Measurements from ENCODE around the gene PSME4. TPM values are rescaled to one million over a fixed set of nuclear protein-coding genes. Genes with fewer than 3 reads are reported as not detected.
A peak's percentile ranks its signal among the peaks of the same experiment; 100 is the strongest.
"Not testable (repeated sequence)": the region's sequence is repeated elsewhere in the genome, so short reads cannot be mapped to it uniquely, and the experiment has no call there.

PSME4 gene
- total and polyA plus RNA-seq, 7 donors = 55.2 to 189 (median 113) TPM

DNA sequence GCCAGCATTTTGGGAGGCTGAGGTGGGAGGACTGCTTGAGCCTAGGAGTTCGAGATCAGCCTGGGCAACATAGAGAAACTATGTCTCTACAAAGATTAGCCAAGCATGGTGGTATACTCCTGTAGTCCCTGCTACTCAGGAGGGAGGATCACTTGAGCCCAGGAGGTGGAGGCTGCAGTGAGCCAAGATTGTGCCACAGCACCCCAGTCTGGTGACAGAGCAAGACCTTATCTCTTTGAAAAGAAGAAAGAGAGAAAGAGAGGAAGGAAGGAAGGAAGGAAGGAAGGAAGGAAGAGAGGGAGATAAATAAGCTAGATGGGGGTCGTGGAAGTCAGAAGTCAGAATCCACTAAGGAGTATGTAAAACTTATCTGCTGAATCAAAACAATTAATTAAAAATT lies 127.2 kb downstream of the PSME4 start:
- Histone ChIP-seq H3K27ac (no peak overlapping the region), H3K27me3 (ENCODE audit: insufficient read depth in 3 of 3, low read length in 2 of 3) (no peaks in the 10 kb centered on the region), H3K4me3 (no peak overlapping the region), H3K9me3 (no peaks in the 10 kb centered on the region), H3K4me1 (peaks cover 8% of the 10 kb centered on the region), H3K36me3 (ENCODE audit: insufficient read depth in 1 of 2, low read depth in 1 of 2) (no peaks in the 10 kb centered on the region)
- 74 to 87% (median 78%) methylated on average over 2 of the region's 2 CpGs for WGBS, 3 donors
- TF ChIP-seq, protein P1, sequence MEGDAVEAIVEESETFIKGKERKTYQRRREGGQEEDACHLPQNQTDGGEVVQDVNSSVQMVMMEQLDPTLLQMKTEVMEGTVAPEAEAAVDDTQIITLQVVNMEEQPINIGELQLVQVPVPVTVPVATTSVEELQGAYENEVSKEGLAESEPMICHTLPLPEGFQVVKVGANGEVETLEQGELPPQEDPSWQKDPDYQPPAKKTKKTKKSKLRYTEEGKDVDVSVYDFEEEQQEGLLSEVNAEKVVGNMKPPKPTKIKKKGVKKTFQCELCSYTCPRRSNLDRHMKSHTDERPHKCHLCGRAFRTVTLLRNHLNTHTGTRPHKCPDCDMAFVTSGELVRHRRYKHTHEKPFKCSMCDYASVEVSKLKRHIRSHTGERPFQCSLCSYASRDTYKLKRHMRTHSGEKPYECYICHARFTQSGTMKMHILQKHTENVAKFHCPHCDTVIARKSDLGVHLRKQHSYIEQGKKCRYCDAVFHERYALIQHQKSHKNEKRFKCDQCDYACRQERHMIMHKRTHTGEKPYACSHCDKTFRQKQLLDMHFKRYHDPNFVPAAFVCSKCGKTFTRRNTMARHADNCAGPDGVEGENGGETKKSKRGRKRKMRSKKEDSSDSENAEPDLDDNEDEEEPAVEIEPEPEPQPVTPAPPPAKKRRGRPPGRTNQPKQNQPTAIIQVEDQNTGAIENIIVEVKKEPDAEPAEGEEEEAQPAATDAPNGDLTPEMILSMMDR (IDR thresholded peaks at IDR 0.05) = no peak
- no peak for DNase-seq
- ATAC-seq = peak in 1 of 4 donors; percentile 29
- intact Hi-C loops (cut with DNase I) = no loop called here

DNA sequence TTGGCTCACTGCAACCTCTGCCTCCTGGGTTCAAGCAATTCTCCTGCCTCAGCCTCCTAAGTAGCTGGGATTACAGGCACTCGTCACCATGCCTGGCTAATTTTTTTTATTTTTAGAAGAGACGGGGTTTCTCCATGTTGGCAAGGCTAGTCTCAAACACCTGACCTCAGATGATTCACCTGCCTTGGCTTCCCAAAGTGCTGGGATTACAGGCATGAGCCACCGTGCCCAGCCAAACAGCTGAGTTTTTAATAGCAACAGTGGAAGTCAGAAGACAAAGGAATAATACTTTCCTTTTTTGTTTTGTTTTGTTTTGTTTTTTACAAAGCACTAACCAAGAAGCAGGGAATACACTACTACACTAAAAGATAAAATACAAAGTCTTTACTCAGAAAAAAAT lies 127.9 kb downstream of the PSME4 start:
- peaks cover 0 to 2% of the 10 kb centered on the region in 2 donors for H3K36me3 ChIP-seq (ENCODE audit: insufficient read depth in 1 of 2, low read depth in 1 of 2)
- H3K4me1 ChIP-seq = peaks cover 8% of the 10 kb centered on the region
- WGBS, 3 donors = 22 to 25% (median 25%) methylated on average over 3 of the region's 3 CpGs
- H3K4me3 ChIP-seq = no peak overlapping the region
- ATAC-seq (peak; percentile 54 to 79 (median 75)), DNase-seq (no peak)
- no peak overlapping the region for H3K27ac ChIP-seq
- no peaks in the 10 kb centered on the region for H3K27me3 ChIP-seq (ENCODE audit: insufficient read depth in 3 of 3, low read length in 2 of 3)
- intact Hi-C loops (cut with DNase I) = no loop called here
- TF ChIP-seq, protein P1 (IDR thresholded peaks at IDR 0.05) = no peak
- H3K9me3 ChIP-seq = no peaks in the 10 kb centered on the region

DNA sequence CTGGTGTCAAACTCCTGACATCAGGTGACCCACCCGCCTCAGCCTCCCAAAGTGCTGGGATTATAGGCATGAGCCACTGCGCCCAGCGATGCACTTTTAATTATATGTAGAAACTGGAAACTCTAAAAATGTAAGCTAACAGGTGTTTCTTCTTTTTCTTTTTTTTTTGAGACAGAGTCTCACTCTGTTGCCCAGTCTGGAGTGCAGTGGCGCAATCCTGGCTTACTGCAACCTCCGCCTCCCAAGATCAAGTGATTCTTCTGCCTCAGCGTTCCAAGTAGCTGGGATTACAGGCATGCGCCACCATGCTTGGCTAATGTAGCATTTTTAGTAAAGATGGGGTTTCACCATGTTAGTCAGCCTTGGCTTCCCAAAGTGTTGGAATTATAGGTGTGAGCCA lies 129.1 kb downstream of the PSME4 start:
- intact Hi-C loops (cut with DNase I); DNase-seq: not testable (repeated sequence)

DNA sequence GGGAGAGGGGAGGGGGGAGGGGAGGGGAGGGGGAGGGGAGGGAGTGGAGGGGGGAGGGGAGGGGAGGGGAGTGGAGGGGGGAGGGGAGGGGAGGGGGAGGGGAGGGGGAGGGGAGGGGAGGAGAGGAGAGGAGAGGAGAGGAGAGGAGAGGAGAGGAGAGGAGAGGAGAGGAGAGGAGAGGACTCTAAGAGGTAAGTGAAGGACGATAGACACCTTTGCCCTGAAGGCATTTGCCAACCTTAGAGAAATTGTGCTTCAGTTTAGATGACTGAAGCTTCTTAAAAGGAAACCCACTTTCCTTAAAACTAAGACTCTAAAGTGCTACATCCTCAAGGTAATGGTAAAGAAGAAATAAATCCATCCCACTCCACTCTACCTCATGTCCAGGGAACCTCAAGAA lies 130.2 kb downstream of the PSME4 start:
- Histone ChIP-seq H3K4me3 (no peak overlapping the region), H3K4me1 (peaks cover 8% of the 10 kb centered on the region), H3K27ac (no peak overlapping the region), H3K36me3 (ENCODE audit: insufficient read depth in 1 of 2, low read depth in 1 of 2) (peaks cover 0 to 8% of the 10 kb centered on the region in 2 donors), H3K9me3 (no peaks in the 10 kb centered on the region), H3K27me3 (ENCODE audit: insufficient read depth in 3 of 3, low read length in 2 of 3) (no peaks in the 10 kb centered on the region)
- intact Hi-C loops (cut with DNase I) = no loop called here
- no peak for DNase-seq
- no peak for ATAC-seq
- TF ChIP-seq, protein P1 (IDR thresholded peaks at IDR 0.05) = no peak
- 80 to 88% (median 86%) methylated on average over 1 of the region's 1 CpG for WGBS, 3 donors

More for the DNA sequence above, 129.1 kb downstream of the PSME4 start:
- H3K27ac ChIP-seq; H3K27me3 ChIP-seq (ENCODE audit: insufficient read depth in 3 of 3, low read length in 2 of 3); H3K36me3 ChIP-seq (ENCODE audit: insufficient read depth in 1 of 2, low read depth in 1 of 2); H3K9me3 ChIP-seq; ATAC-seq; H3K4me1 ChIP-seq; H3K4me3 ChIP-seq: not testable (repeated sequence)
- 94 to 95% (median 95%) methylated on average over 7 of the region's 7 CpGs for WGBS, 3 donors

DNA sequence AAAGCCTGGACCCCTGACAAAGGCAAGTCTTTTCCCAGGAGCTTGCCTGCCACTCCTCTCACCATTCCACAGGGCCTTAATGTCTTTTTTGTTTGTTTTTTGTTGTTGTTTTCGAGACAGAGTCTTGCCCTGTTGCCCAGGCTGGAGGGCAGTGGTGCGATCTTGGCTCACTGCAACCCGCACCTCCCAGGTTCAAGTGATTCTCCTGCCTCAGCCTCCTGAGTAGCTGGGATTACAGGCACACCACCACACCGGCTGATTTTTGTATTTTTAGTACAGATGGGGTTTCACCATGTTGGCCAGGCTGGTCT lies 140.9 kb downstream of the PSME4 start:
- DNase-seq = not testable (repeated sequence)
- WGBS, 3 donors = 77 to 86% (median 78%) methylated on average over 4 of the region's 4 CpGs

More for the DNA sequence above, 140.9 kb downstream of the PSME4 start:
- H3K27me3 ChIP-seq (ENCODE audit: insufficient read depth in 3 of 3, low read length in 2 of 3); H3K9me3 ChIP-seq; intact Hi-C loops (cut with DNase I); H3K4me3 ChIP-seq; ATAC-seq: not testable (repeated sequence)
- peaks cover 10% of the 10 kb centered on the region for H3K4me1 ChIP-seq
- H3K36me3 ChIP-seq (ENCODE audit: insufficient read depth in 1 of 2, low read depth in 1 of 2) = peaks cover 0 to 21% of the 10 kb centered on the region in 2 donors
- peak overlapping the region; percentile 10 for H3K27ac ChIP-seq

All from psoas muscle (tissue), 8 donors.